ENCODE results near the gene CYP27B1.
A peak's percentile ranks its signal among the peaks of the same experiment; 100 is the strongest.

CYP27B1 gene

GRCh38 chr12:57766464-57767304 is at the start of gene CYP27B1:
Gene CYP27B1 (minus strand): TSS chr12:57767078. CDS start chr12:57767041, 37 bp downstream.
- TF ChIP-seq, protein P1, sequence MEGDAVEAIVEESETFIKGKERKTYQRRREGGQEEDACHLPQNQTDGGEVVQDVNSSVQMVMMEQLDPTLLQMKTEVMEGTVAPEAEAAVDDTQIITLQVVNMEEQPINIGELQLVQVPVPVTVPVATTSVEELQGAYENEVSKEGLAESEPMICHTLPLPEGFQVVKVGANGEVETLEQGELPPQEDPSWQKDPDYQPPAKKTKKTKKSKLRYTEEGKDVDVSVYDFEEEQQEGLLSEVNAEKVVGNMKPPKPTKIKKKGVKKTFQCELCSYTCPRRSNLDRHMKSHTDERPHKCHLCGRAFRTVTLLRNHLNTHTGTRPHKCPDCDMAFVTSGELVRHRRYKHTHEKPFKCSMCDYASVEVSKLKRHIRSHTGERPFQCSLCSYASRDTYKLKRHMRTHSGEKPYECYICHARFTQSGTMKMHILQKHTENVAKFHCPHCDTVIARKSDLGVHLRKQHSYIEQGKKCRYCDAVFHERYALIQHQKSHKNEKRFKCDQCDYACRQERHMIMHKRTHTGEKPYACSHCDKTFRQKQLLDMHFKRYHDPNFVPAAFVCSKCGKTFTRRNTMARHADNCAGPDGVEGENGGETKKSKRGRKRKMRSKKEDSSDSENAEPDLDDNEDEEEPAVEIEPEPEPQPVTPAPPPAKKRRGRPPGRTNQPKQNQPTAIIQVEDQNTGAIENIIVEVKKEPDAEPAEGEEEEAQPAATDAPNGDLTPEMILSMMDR (IDR thresholded peaks at IDR 0.05; ENCODE audit: low read depth, low read length) = no peak
- TF ChIP-seq MYC (IDR thresholded peaks at IDR 0.05; ENCODE audit: low read depth, low read length) = no peak
- no peak for TF ChIP-seq POLR2A (IDR thresholded peaks at IDR 0.05; ENCODE audit: extremely low read depth, insufficient read length)
- TF ChIP-seq, protein P2, sequence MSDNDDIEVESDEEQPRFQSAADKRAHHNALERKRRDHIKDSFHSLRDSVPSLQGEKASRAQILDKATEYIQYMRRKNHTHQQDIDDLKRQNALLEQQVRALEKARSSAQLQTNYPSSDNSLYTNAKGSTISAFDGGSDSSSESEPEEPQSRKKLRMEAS (IDR thresholded peaks at IDR 0.05; ENCODE audit: low read depth, low read length) = no peak
- H3K4me3 ChIP-seq (ENCODE audit: low read depth, low read length) = peak within 1 kb of the TSS; percentile 1
- DNase-seq (ENCODE audit: low read depth) = peak; percentile 88

GRCh38 chr12:57816001-57816854 is 49.4 kb upstream of the CYP27B1 start:
- no peak overlapping the region for H3K4me3 ChIP-seq (ENCODE audit: low read depth, low read length)
- DNase-seq (ENCODE audit: low read depth) = no peak
- no peak for TF ChIP-seq MYC (IDR thresholded peaks at IDR 0.05; ENCODE audit: low read depth, low read length)
- no peak for TF ChIP-seq POLR2A (IDR thresholded peaks at IDR 0.05; ENCODE audit: extremely low read depth, insufficient read length)
- TF ChIP-seq, protein P2 (IDR thresholded peaks at IDR 0.05; ENCODE audit: low read depth, low read length) = no peak
- TF ChIP-seq, protein P1 (IDR thresholded peaks at IDR 0.05; ENCODE audit: low read depth, low read length) = no peak

DNA sequence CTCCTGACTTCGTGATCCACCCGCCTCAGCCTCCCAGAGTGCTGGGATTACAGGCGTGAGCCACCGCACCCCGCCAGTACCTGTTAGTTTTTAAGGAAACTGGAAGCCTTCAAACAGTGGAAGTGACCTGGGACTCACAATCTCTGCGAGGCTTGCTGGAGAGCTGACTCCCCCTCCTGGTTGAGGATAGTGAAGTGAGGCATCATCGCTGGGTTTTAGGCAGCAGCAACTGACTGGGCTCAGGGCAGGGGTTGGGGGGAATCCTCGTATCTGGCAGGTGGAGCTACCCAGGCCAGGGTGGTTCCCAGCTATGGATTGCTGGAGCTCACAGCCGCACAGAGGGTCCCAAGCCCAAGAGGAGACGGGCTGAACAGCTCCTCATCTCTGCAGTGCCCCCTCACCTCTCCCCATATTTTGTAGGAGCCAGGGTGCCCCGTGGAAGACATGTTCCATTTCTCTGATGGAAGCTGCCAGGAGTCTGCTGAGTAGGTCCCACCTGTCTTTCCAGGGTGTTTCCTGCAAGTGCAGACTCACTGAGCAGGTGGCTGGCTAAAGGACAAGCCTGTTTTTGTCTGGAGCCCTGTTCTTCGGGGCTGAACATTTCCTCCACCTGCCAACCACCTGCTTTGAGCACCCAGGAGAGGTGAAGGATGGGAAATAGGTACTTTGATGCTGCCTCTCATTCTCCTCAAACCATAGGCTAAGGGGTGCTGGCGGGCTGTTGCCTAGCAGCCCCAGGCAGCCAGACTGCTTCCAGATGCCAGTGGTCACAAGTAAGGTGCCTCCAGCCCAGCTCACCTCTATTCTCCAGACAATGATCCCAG is 48.5 kb upstream of the CYP27B1 start:
- DNase-seq (ENCODE audit: low read depth) = peak; percentile 43
- TF ChIP-seq, protein P1 (IDR thresholded peaks at IDR 0.05; ENCODE audit: low read depth, low read length) = peak; percentile 13
- TF ChIP-seq MYC (IDR thresholded peaks at IDR 0.05; ENCODE audit: low read depth, low read length) (no peak), POLR2A (IDR thresholded peaks at IDR 0.05; ENCODE audit: extremely low read depth, insufficient read length) (no peak)
- TF ChIP-seq, protein P2 (IDR thresholded peaks at IDR 0.05; ENCODE audit: low read depth, low read length) = no peak

GRCh38 chr12:57813971-57814772 is 47.3 kb upstream of the CYP27B1 start:
- no peak for DNase-seq (ENCODE audit: low read depth)
- no peak overlapping the region for H3K4me3 ChIP-seq (ENCODE audit: low read depth, low read length)
- TF ChIP-seq MYC (IDR thresholded peaks at IDR 0.05; ENCODE audit: low read depth, low read length) (no peak), POLR2A (IDR thresholded peaks at IDR 0.05; ENCODE audit: extremely low read depth, insufficient read length) (no peak)
- TF ChIP-seq, protein P1 (IDR thresholded peaks at IDR 0.05; ENCODE audit: low read depth, low read length) = no peak
- TF ChIP-seq, protein P2 (IDR thresholded peaks at IDR 0.05; ENCODE audit: low read depth, low read length) = no peak

More for the DNA sequence above, 48.5 kb upstream of the CYP27B1 start:
- H3K4me3 ChIP-seq (ENCODE audit: low read depth, low read length) = no peak overlapping the region
